Kidney (tissue), 14 donors: ENCODE measurements around the gene CEP85L. TPM values are rescaled to one million over a fixed set of nuclear protein-coding genes. Genes with fewer than 3 reads are reported as not detected.

ENCODE experiments used
- DNase-seq, 5 donors: peaks; one replicate each; pipeline ENCODE4 v3.0.0-alpha.2; 2013 to 2020
- FAIRE-seq: peaks from 2 replicates; lab custom pipeline; 2012; peaks lifted over from hg19 to GRCh38; lab: Jason Lieb, UNC
- H3K27ac ChIP-seq, 2 donors: one replicate each; pipeline ENCODE4 v1.7.0; 2013; ENCODE audit warnings: low read depth in 2 of 2, low read length in 2 of 2, inconsistent platforms in 1 of 2
- H3K27me3 ChIP-seq: one replicate; pipeline ENCODE4 v1.7.1; 2013; ENCODE audit warnings: low read length, inconsistent platforms; ENCODE audit not compliant: control insufficient read depth, insufficient read depth
- H3K36me3 ChIP-seq, 3 donors: one replicate each; pipeline versions ENCODE4 v1.7.0 to v1.7.1; 2013; ENCODE audit warnings: low read length in 3 of 3, control low read depth in 1 of 3, inconsistent platforms in 1 of 3; ENCODE audit not compliant: insufficient read depth in 3 of 3, control insufficient read depth in 2 of 3
- H3K4me1 ChIP-seq, 3 donors: one replicate each; pipeline versions ENCODE4 v1.7.0 to v1.7.1; 2013; ENCODE audit warnings: low read length in 3 of 3, inconsistent platforms in 1 of 3, low read depth in 1 of 3; ENCODE audit not compliant: control insufficient read depth in 2 of 3, insufficient read depth in 2 of 3
- H3K4me3 ChIP-seq, 3 donors: one replicate each; pipeline versions ENCODE4 v1.7.0 to v1.8.1; 2013; ENCODE audit warnings: low read length in 3 of 3, control low read depth in 1 of 3, inconsistent platforms in 1 of 3
- H3K9ac ChIP-seq, 3 donors: one replicate each; pipeline versions ENCODE4 v1.7.0 to v1.7.1; 2013; ENCODE audit warnings: low read length in 3 of 3, control low read depth in 1 of 3, inconsistent platforms in 1 of 3
- H3K9me3 ChIP-seq, 3 donors: one replicate each; pipeline versions ENCODE4 v1.7.0 to v1.7.1; 2013; ENCODE audit warnings: low read length in 3 of 3, control low read depth in 1 of 3, inconsistent platforms in 1 of 3; ENCODE audit not compliant: control insufficient read depth in 2 of 3, insufficient read depth in 1 of 3
- intact Hi-C: fragments of 100-400 bp; cut with DNase I; formaldehyde crosslinking; loops from one replicate; pipeline ENCODE4 v1.11.1; 2022
- polyA plus RNA-seq: library from polyadenylated mRNA; stranded (reverse); fragments of 350-450 nt; fragmentation: Illumina TruSeq; extraction: RNeasy Lipid Tissue Mini Kit (QIAGEN cat#74804); gene quantifications from one replicate; pipeline ENCODE4 v1.2.3, GENCODE V29; 2014; ENCODE audit warnings: low read depth, low replicate concordance; ENCODE audit not compliant: insufficient read depth
- total RNA-seq: library from RNA; stranded (reverse); fragmentation: NEBNext Ultra II Directional; extraction: Animal tissue kit (Norgen Biotek cat#: 25700); gene quantifications from one replicate; pipeline ENCODE4 v1.2.1, GENCODE V29; 2021
- TF ChIP-seq, protein P1 (sequence below): IDR thresholded peaks from 3 replicates; pipeline ENCODE4 v1.5.1; 2012; ENCODE audit warnings: mild to moderate bottlenecking, moderate library complexity, borderline replicate concordance; ENCODE audit not compliant: insufficient read depth; ENCODE audit errors: extremely low read depth
- donor health status: control.
- donor health status: control.
- donor health status: control.
- donor health status: control.
- donor health status: control.
- donor health status: DM: yes; HTN: yes; CAD: no.
- donor health status: Normal renal cell carcinoma (clear cell type).

Gene CEP85L
- total and polyA plus RNA-seq, 2 donors from 2014 or later = 0.84 to 12.9 TPM

DNA sequence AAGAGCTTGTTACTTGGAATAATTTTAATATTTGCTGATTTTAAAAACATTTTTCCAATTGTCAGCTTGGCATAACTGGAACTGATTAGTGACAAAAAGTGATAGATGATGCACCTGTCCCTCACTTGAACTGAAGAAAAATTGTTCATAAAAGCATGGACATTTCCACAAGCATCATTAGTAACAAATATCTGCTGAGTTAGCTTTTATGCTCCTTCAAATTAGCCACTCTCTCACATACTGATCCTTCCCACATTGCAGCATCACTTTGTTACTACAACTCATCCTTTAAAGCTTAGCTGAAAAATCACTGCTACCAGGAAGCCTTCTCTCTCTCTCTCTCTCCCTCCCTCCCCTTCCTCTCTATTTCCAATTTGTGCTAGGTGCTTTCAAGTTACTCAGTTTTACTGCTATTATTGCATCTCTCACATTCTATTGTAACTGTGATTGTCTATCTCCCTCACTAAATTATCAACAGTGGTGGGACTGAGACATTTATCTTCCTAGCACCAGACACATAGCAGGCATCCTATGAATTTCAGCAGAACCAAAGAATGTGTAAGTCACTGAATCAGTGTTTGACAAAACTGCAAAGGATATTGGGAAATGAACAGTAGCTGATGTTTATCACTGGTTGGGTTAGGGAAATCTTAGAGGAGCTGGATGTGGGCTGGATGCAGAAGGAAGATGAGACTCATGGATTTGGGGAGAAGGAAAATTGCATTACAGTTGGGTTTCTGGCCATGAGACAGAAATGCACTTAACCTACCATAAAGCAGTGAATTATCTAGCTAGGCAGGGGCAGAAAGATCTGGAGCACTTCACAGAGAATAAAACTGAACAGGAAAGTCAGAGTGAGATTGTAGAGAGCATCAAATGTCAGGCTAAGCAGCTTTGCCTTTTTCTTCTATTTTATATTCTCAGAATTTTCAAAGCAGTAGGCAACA lies 231.7 kb downstream of the CEP85L start:
- FAIRE-seq (no peak), DNase-seq (no peak)
- H3K9me3 ChIP-seq = no peaks in the 10 kb centered on the region
- no peak overlapping the region for H3K9ac ChIP-seq
- no peaks in the 10 kb centered on the region for H3K4me1 ChIP-seq
- H3K27ac ChIP-seq = no peak overlapping the region
- H3K36me3 ChIP-seq = no peaks in the 10 kb centered on the region
- no peaks in the 10 kb centered on the region for H3K27me3 ChIP-seq
- TF ChIP-seq, protein P1, sequence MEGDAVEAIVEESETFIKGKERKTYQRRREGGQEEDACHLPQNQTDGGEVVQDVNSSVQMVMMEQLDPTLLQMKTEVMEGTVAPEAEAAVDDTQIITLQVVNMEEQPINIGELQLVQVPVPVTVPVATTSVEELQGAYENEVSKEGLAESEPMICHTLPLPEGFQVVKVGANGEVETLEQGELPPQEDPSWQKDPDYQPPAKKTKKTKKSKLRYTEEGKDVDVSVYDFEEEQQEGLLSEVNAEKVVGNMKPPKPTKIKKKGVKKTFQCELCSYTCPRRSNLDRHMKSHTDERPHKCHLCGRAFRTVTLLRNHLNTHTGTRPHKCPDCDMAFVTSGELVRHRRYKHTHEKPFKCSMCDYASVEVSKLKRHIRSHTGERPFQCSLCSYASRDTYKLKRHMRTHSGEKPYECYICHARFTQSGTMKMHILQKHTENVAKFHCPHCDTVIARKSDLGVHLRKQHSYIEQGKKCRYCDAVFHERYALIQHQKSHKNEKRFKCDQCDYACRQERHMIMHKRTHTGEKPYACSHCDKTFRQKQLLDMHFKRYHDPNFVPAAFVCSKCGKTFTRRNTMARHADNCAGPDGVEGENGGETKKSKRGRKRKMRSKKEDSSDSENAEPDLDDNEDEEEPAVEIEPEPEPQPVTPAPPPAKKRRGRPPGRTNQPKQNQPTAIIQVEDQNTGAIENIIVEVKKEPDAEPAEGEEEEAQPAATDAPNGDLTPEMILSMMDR = no peak
- no peak overlapping the region for H3K4me3 ChIP-seq
- intact Hi-C loops = no loop called here

Other genes starting within 250 kb of the CEP85L start
- 47.2 TPM for gene PLN, start 103.3 kb downstream of the CEP85L start, total RNA-seq
- 22.7 TPM for gene PLN, start 103.3 kb downstream of the CEP85L start, polyA plus RNA-seq
- 15.1 TPM for gene ASF1A, start 242.6 kb upstream of the CEP85L start, total RNA-seq
- 15.1 TPM for gene ASF1A, start 242.6 kb upstream of the CEP85L start, polyA plus RNA-seq